Transverse colon (tissue), 4 donors: ENCODE measurements around the gene PRKG1. TPM values are rescaled to one million over a fixed set of nuclear protein-coding genes. Genes with fewer than 3 reads are reported as not detected.

Source experiments
- DNase-seq: peaks from one replicate; pipeline ENCODE4 v3.0.0-alpha.2; 2019
- H3K27ac ChIP-seq, 4 donors: fragments of 200-600 bp; sonication (generic); 2 replicates each; pipeline ENCODE4 v1.5.1; 2016 to 2018; ENCODE audit warnings: inconsistent platforms in 4 of 4
- H3K27me3 ChIP-seq: fragments of 200-600 bp; sonication (generic); 2 replicates; pipeline ENCODE4 v1.5.1; 2017; ENCODE audit warnings: inconsistent platforms
- H3K36me3 ChIP-seq, 4 donors: fragments of 200-600 bp; sonication (generic); 2 replicates each; pipeline ENCODE4 v1.5.1; 2017 to 2019; ENCODE audit warnings: inconsistent platforms in 4 of 4
- H3K4me1 ChIP-seq, 4 donors: fragments of 200-600 bp; sonication (generic); 2 replicates each; pipeline ENCODE4 v1.5.1; 2017 to 2020; ENCODE audit warnings: inconsistent platforms in 4 of 4
- H3K4me3 ChIP-seq, 4 donors: fragments of 200-600 bp; sonication (generic); 1 replicate in 1 of 4; 2 replicates in 3 of 4; pipeline versions ENCODE4 v1.5.1 to v1.6.1; 2017 to 2019; ENCODE audit warnings: inconsistent platforms in 4 of 4
- H3K9me3 ChIP-seq, 2 donors: fragments of 200-600 bp; sonication (generic); 2 replicates each; pipeline ENCODE4 v1.5.1; 2017 to 2019; ENCODE audit warnings: inconsistent platforms in 2 of 2
- CTCF ChIP-seq, 5 experiments: fragments of 200-600 bp in 3 of 5; fragments of 450-650 bp in 2 of 5; sonication (generic) in 3 of 5; IDR thresholded peaks; 1 replicate in 2 of 5; 2 replicates in 3 of 5; pipeline ENCODE4 v1.5.1; 2016 to 2017; ENCODE audit warnings: antibody characterized with exemption in 5 of 5, inconsistent platforms in 3 of 5, mild to moderate bottlenecking in 2 of 5, moderate library complexity in 1 of 5
- EP300 ChIP-seq: sonication (generic); formaldehyde crosslinking; IDR thresholded peaks from one replicate; pipeline ENCODE4 v1.6.1; 2017; ENCODE audit warnings: antibody characterized with exemption, low read depth
- POLR2A ChIP-seq: fragments of 450-650 bp; IDR thresholded peaks from one replicate; pipeline ENCODE4 v1.6.1; 2016; ENCODE audit warnings: antibody characterized with exemption, mild to moderate bottlenecking, moderate library complexity
- POLR2AphosphoS5 ChIP-seq, 3 donors: sonication (generic); formaldehyde crosslinking; IDR thresholded peaks; one replicate each; pipeline ENCODE4 v1.6.1; 2016; ENCODE audit warnings: antibody characterized with exemption in 3 of 3
- WGBS, 2 donors: methylation state at CpG; one replicate each; pipeline ENCODE4 v1.1.5; 2018; ENCODE audit warnings: low coverage in 1 of 2; 5-methylcytosine and 5-hydroxymethylcytosine counted together
- in situ Hi-C, 4 donors: fragments of 200-750 bp; cut with MboI; loops; one replicate each; pipeline versions ENCODE4 v1.15.0 to v1.15.1; 2017; ENCODE audit warnings: low sequenced_read_pairs in 3 of 4, low pct_ligation_motif_present in 1 of 4, low pct_unique_long_range_greater_than_20kb in 1 of 4
- intact Hi-C: fragments of 100-400 bp; cut with DNase I; formaldehyde crosslinking; loops from one replicate; pipeline ENCODE4 v1.15.1; 2023; ENCODE audit warnings: low total_unique reads
- total RNA-seq, 4 donors: library from RNA; depleted of rRNA; stranded (reverse); fragments of >200 nt; gene quantifications; one replicate each; pipeline ENCODE4 v1.1.0, GENCODE V29; 2016

PRKG1 gene
- total RNA-seq, 4 donors from 2014 or later: 17.6 to 30.6 (median 26.9) TPM

- H3K4me3 ChIP-seq: no peak overlapping the region
- no peak overlapping the region for H3K27ac ChIP-seq
- WGBS, 2 donors: 43 to 57% methylated on average over 1 of the region's 1 CpG
- in situ Hi-C loops (no loop called here), intact Hi-C loops (no loop called here)
- no peaks in the 10 kb centered on the region for H3K27me3 ChIP-seq
- H3K36me3 ChIP-seq: no peaks in the 10 kb centered on the region
- TF ChIP-seq POLR2A: no peak
- no peak for TF ChIP-seq POLR2AphosphoS5 (IDR thresholded peaks at IDR 0.05)
- DNase-seq: no peak
- no peaks in the 10 kb centered on the region for H3K9me3 ChIP-seq
- peaks cover 0 to 9% (median 2%) of the 10 kb centered on the region in 4 donors for H3K4me1 ChIP-seq
Measured at GRCh38 chr10:51900180-51900579, 825.9 kb downstream of the PRKG1 start.

GRCh38 chr10:51903675-51904074, 829.4 kb downstream of the PRKG1 start:
- Histone ChIP-seq H3K27me3 (no peaks in the 10 kb centered on the region), H3K4me3 (no peak overlapping the region), H3K36me3 (no peaks in the 10 kb centered on the region), H3K9me3 (no peaks in the 10 kb centered on the region), H3K4me1 (peaks cover 0 to 4% (median 2%) of the 10 kb centered on the region in 4 donors), H3K27ac (no peak overlapping the region)
- no peak for DNase-seq
- in situ Hi-C loops (no loop called here), intact Hi-C loops (no loop called here)
- no peak for TF ChIP-seq EP300
- 25 to 40% methylated on average over 1 of the region's 1 CpG for WGBS, 2 donors

- Histone ChIP-seq H3K27ac (no peak overlapping the region), H3K4me3 (no peak overlapping the region), H3K9me3 (no peaks in the 10 kb centered on the region), H3K4me1 (peaks cover 0 to 3% (median under 1%) of the 10 kb centered on the region in 4 donors), H3K36me3 (no peaks in the 10 kb centered on the region), H3K27me3 (no peaks in the 10 kb centered on the region)
- TF ChIP-seq POLR2A: no peak
- TF ChIP-seq CTCF (IDR thresholded peaks at IDR 0.05): no peak
- no peak for TF ChIP-seq POLR2AphosphoS5 (IDR thresholded peaks at IDR 0.05)
- TF ChIP-seq EP300: no peak
- no peak for DNase-seq
- intact Hi-C loops: no loop called here
- in situ Hi-C loops: no loop called here
Measured at GRCh38 chr10:51905032-51905431, 830.7 kb downstream of the PRKG1 start.

GRCh38 chr10:51907361-51907760, 833.1 kb downstream of the PRKG1 start:
- no peak overlapping the region for H3K27ac ChIP-seq
- H3K4me1 ChIP-seq: peaks cover 0 to 24% (median 9%) of the 10 kb centered on the region in 4 donors
- in situ Hi-C loops: no loop called here
- no peaks in the 10 kb centered on the region for H3K27me3 ChIP-seq
- no peak for DNase-seq
- WGBS, 2 donors: 21 to 53% methylated on average over 2 of the region's 2 CpGs
- H3K36me3 ChIP-seq: no peaks in the 10 kb centered on the region
- intact Hi-C loops: no loop called here
- TF ChIP-seq POLR2AphosphoS5 (IDR thresholded peaks at IDR 0.05): no peak
- no peak for TF ChIP-seq POLR2A
- no peak for TF ChIP-seq EP300
- TF ChIP-seq CTCF (IDR thresholded peaks at IDR 0.05): no peak
- H3K4me3 ChIP-seq: no peak overlapping the region
- H3K9me3 ChIP-seq: no peaks in the 10 kb centered on the region

DNA sequence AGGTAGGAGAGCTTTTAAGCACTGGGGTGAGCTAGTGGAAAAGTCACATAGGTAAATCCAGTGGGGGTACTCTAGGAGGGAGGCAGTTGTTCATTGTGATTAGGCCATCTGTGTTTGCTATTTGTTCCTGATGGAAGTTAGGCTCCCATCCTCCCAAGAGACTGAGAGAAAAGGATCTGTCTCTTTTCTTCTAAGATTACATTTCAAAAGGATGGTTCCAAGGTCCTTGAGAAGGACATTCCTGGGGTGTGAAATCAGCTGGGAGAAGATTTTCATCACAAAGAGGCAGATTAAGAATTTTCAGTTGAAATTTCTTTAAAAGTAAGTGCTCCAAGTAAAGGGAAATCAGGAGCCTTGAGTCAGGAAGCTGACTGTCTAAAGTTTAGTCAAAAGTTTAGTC, 835.9 kb downstream of the PRKG1 start:
- Histone ChIP-seq H3K9me3 (no peaks in the 10 kb centered on the region), H3K27me3 (no peaks in the 10 kb centered on the region), H3K36me3 (no peaks in the 10 kb centered on the region), H3K27ac (peak overlapping the region in 1 of 4 donors; percentile 10), H3K4me1 (peaks cover 0 to 32% (median 9%) of the 10 kb centered on the region in 4 donors), H3K4me3 (no peak overlapping the region)
- TF ChIP-seq CTCF (IDR thresholded peaks at IDR 0.05) (no peak), EP300 (no peak), POLR2A (no peak), POLR2AphosphoS5 (IDR thresholded peaks at IDR 0.05) (no peak)
- DNase-seq: no peak
- in situ Hi-C loops (no loop called here), intact Hi-C loops (no loop called here)
